Uterus (tissue), 2 donors: ENCODE results near the gene NQO2.

ENCODE experiments used
- POLR2A ChIP-seq, 2 donors: fragments of 450-650 bp; IDR thresholded peaks; one replicate each; pipeline ENCODE4 v1.6.1; 2016; ENCODE audit warnings: antibody characterized with exemption in 2 of 2, mild to moderate bottlenecking in 1 of 2, moderate library complexity in 1 of 2
- TF ChIP-seq, protein P1 (sequence below), 4 experiments: fragments of 200-600 bp in 2 of 4; fragments of 450-650 bp in 2 of 4; sonication (generic) in 2 of 4; IDR thresholded peaks; one replicate each; pipeline ENCODE4 v1.5.1; 2016 to 2019; ENCODE audit warnings: antibody characterized with exemption in 4 of 4, mild to moderate bottlenecking in 2 of 4, moderate library complexity in 1 of 4

DNA sequence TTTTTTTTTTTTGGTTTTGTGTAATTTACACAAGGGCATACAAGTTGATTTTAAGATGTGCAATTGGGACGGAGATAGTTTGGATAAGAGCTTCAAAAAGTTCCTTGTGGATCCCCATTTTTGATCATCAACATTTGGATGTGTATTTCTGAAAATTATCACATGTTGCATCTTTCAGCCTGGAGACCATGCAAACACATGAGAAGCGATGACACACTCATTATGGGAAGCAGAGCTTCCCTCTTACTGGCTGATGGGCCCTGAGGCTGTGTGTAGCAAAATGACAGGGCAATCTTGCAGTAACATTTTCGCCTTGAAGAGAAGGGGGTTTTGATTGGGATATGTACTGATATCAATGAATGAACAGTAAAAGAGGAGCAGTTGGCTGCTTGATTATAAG, 46.6 kb downstream of the NQO2 start:
- TF ChIP-seq, protein P1, sequence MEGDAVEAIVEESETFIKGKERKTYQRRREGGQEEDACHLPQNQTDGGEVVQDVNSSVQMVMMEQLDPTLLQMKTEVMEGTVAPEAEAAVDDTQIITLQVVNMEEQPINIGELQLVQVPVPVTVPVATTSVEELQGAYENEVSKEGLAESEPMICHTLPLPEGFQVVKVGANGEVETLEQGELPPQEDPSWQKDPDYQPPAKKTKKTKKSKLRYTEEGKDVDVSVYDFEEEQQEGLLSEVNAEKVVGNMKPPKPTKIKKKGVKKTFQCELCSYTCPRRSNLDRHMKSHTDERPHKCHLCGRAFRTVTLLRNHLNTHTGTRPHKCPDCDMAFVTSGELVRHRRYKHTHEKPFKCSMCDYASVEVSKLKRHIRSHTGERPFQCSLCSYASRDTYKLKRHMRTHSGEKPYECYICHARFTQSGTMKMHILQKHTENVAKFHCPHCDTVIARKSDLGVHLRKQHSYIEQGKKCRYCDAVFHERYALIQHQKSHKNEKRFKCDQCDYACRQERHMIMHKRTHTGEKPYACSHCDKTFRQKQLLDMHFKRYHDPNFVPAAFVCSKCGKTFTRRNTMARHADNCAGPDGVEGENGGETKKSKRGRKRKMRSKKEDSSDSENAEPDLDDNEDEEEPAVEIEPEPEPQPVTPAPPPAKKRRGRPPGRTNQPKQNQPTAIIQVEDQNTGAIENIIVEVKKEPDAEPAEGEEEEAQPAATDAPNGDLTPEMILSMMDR (IDR thresholded peaks at IDR 0.05): no peak
- no peak for TF ChIP-seq POLR2A (IDR thresholded peaks at IDR 0.05)
